NT2/D1 (cell line): ENCODE data around the gene RING1.

ENCODE experiments used
- SUZ12 ChIP-seq: IDR thresholded peaks from 2 replicates; pipeline ENCODE4 v1.6.1; 2011; ENCODE audit not compliant: insufficient read length, insufficient read depth; ENCODE audit errors: extremely low read depth
- YY1 ChIP-seq: IDR thresholded peaks from 2 replicates; pipeline ENCODE4 v1.6.1; 2011; ENCODE audit not compliant: insufficient read length, insufficient read depth
- ZNF274 ChIP-seq: IDR thresholded peaks from 2 replicates; pipeline ENCODE4 v1.6.1; 2011; ENCODE audit warnings: mild to moderate bottlenecking, low read depth, low read length

DNA sequence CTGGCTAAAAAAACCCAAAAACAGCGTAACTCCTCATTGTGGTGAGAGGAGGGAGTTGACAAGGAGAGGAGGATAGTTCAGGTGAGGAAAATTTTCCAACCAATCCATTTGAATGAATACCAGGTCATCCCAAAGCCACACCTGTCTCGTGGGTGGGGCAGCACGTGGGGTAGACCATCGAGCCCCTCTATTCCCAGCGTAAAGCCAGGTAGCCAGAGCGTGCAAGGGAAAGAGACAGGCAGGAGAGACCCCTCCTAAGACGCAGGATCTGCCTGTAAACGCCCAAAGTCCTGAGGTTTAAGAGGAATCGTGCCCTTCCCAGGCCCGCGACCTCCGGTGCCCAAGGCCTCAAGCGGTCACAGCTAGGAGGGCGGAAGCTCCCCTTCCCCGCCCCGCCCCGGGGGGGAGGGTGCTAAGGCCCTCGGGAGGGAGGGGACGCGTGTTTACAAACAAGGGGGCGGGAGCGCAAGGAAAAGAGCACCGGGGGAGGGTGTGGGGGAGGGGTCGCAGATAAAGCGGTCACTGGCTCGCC, 8.5 kb upstream of the RING1 start:
- TF ChIP-seq ZNF274 (no peak), YY1 (no peak), SUZ12 (no peak)
